Measurements from ENCODE around the gene KYAT1. TPM values are rescaled to one million over a fixed set of nuclear protein-coding genes. Genes with fewer than 3 reads are reported as not detected.

The KYAT1 gene
- total and polyA plus RNA-seq, 2 of the 13 experiments (the other 11 are each of a cell fraction or from before 2014, with no cell fraction given): 9.2 to 46.5 TPM

- no peak for TF ChIP-seq SP1 (IDR thresholded peaks at IDR 0.05)
- TF ChIP-seq SP1 (CRISPR knock-in tag; IDR thresholded peaks at IDR 0.05): peak; percentile 95
- TF ChIP-seq BRCA1 (CRISPR knock-in tag; IDR thresholded peaks at IDR 0.05): peak; percentile 42; the same call in 1 of the 2 replicates
- peak; percentile 36; the same call in 1 of the 2 replicates for TF ChIP-seq SRY (CRISPR knock-in tag; IDR thresholded peaks at IDR 0.05)
- TF ChIP-seq ZNF607 (CRISPR knock-in tag; IDR thresholded peaks at IDR 0.05; ENCODE audit: borderline replicate concordance): peak; percentile 86
- peak; percentile 28; the same call in 1 of the 2 replicates for TF ChIP-seq ZNF335 (CRISPR knock-in tag; IDR thresholded peaks at IDR 0.05)
- TF ChIP-seq DRAP1 (CRISPR knock-in tag; IDR thresholded peaks at IDR 0.05): peak; percentile 80
- peak; percentile 88; the same call in 1 of the 2 replicates for TF ChIP-seq ARHGAP35 (CRISPR knock-in tag; IDR thresholded peaks at IDR 0.05; ENCODE audit: borderline replicate concordance)
- TF ChIP-seq ATAD3A (CRISPR knock-in tag; IDR thresholded peaks at IDR 0.05): no peak
- TF ChIP-seq ZNF652 (CRISPR knock-in tag; IDR thresholded peaks at IDR 0.05; ENCODE audit: borderline replicate concordance, low read depth): no peak
- TF ChIP-seq ETV6 (CRISPR knock-in tag; conservative IDR thresholded peaks at IDR 0.05): no peak
- TF ChIP-seq, protein P1, sequence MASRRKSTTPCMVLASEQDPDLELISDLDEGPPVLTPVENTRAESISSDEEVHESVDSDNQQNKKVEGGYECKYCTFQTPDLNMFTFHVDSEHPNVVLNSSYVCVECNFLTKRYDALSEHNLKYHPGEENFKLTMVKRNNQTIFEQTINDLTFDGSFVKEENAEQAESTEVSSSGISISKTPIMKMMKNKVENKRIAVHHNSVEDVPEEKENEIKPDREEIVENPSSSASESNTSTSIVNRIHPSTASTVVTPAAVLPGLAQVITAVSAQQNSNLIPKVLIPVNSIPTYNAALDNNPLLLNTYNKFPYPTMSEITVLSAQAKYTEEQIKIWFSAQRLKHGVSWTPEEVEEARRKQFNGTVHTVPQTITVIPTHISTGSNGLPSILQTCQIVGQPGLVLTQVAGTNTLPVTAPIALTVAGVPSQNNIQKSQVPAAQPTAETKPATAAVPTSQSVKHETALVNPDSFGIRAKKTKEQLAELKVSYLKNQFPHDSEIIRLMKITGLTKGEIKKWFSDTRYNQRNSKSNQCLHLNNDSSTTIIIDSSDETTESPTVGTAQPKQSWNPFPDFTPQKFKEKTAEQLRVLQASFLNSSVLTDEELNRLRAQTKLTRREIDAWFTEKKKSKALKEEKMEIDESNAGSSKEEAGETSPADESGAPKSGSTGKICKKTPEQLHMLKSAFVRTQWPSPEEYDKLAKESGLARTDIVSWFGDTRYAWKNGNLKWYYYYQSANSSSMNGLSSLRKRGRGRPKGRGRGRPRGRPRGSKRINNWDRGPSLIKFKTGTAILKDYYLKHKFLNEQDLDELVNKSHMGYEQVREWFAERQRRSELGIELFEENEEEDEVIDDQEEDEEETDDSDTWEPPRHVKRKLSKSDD (CRISPR knock-in tag; IDR thresholded peaks at IDR 0.05; ENCODE audit: low read depth): 0 out of 2 replicates have a peak, but pooled peaks have one; percentile 58
- no peak for TF ChIP-seq ZNF101 (CRISPR knock-in tag; IDR thresholded peaks at IDR 0.05; ENCODE audit: borderline replicate concordance, low read depth)
- TF ChIP-seq TBP (CRISPR knock-in tag; IDR thresholded peaks at IDR 0.05): no peak
- peak; percentile 88 for TF ChIP-seq POLR2G (IDR thresholded peaks at IDR 0.05; ENCODE audit: low read depth, low read length)
- TF ChIP-seq GMEB2 (CRISPR knock-in tag; IDR thresholded peaks at IDR 0.05; ENCODE audit: low read depth): 0 out of 2 replicates have a peak, but pooled peaks have one; percentile 38
- peak; percentile 76 for TF ChIP-seq ELF1 (CRISPR knock-in tag; IDR thresholded peaks at IDR 0.05)
- peak; percentile 88 for TF ChIP-seq MED13 (CRISPR knock-in tag; IDR thresholded peaks at IDR 0.05)
- no peak for TF ChIP-seq ZNF329 (CRISPR knock-in tag; IDR thresholded peaks at IDR 0.05; ENCODE audit: low read depth)
- no peak for TF ChIP-seq MAFK (conservative IDR thresholded peaks at IDR 0.05 in 1 of 2, IDR thresholded peaks at IDR 0.05 in 1 of 2; ENCODE audit: low read length in 2 of 2)
- TF ChIP-seq TARDBP (CRISPR knock-in tag; IDR thresholded peaks at IDR 0.05): 0 out of 2 replicates have a peak, but pooled peaks have one; percentile 30
- TF ChIP-seq KMT2A (CRISPR knock-in tag; IDR thresholded peaks at IDR 0.05): peak; percentile 84; the same call in 1 of the 2 replicates
- TF ChIP-seq MXI1 (IDR thresholded peaks at IDR 0.05; ENCODE audit: borderline replicate concordance, low read depth, low read length): peak; percentile 91; the same call in 1 of the 3 replicates
- TF ChIP-seq, protein P2, sequence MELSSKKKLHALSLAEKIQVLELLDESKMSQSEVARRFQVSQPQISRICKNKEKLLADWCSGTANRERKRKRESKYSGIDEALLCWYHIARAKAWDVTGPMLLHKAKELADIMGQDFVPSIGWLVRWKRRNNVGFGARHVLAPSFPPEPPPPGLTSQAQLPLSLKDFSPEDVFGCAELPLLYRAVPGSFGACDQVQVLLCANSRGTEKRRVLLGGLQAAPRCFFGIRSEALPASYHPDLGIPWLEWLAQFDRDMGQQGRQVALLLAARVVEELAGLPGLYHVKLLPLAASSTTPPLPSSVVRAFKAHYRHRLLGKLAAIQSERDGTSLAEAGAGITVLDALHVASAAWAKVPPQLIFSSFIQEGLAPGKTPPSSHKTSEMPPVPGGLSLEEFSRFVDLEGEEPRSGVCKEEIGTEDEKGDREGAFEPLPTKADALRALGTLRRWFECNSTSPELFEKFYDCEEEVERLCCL (CRISPR knock-in tag; IDR thresholded peaks at IDR 0.05; ENCODE audit: borderline replicate concordance): no peak
- peak; percentile 86; the same call in 1 of the 2 replicates for TF ChIP-seq PAF1 (CRISPR knock-in tag; IDR thresholded peaks at IDR 0.05)
Measured at GRCh38 chr9:128829477-128830251, 52.1 kb downstream of the KYAT1 start, which contains the start of gene SPOUT1 (continued).
